ENCODE results near the gene MAG.

- TF ChIP-seq EZH2 (IDR thresholded peaks at IDR 0.05; ENCODE audit: low read depth) = no peak
- TF ChIP-seq, protein P1, sequence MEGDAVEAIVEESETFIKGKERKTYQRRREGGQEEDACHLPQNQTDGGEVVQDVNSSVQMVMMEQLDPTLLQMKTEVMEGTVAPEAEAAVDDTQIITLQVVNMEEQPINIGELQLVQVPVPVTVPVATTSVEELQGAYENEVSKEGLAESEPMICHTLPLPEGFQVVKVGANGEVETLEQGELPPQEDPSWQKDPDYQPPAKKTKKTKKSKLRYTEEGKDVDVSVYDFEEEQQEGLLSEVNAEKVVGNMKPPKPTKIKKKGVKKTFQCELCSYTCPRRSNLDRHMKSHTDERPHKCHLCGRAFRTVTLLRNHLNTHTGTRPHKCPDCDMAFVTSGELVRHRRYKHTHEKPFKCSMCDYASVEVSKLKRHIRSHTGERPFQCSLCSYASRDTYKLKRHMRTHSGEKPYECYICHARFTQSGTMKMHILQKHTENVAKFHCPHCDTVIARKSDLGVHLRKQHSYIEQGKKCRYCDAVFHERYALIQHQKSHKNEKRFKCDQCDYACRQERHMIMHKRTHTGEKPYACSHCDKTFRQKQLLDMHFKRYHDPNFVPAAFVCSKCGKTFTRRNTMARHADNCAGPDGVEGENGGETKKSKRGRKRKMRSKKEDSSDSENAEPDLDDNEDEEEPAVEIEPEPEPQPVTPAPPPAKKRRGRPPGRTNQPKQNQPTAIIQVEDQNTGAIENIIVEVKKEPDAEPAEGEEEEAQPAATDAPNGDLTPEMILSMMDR (conservative IDR thresholded peaks at IDR 0.05) = no peak
Observed at GRCh38 chr19:35297515-35297848, 5.5 kb downstream of the MAG start.

All from PC-9 (cell line).